PC-9 (cell line): ENCODE data around the gene GORAB.

ENCODE experiments used
- CTCF ChIP-seq: fragments of 200-600 bp; sonication (generic); conservative IDR thresholded peaks from 2 replicates; pipeline ENCODE4 v1.6.1; 2017; ENCODE audit warnings: mixed run types, antibody characterized with exemption, mild to moderate bottlenecking, moderate library complexity
- EZH2 ChIP-seq: fragments of 200-600 bp; sonication (generic); IDR thresholded peaks from 2 replicates; pipeline ENCODE4 v1.8.0; 2017; ENCODE audit warnings: antibody characterized with exemption, low read depth

GRCh38 chr1:170596701-170597100 is 64.7 kb downstream of the GORAB start:
- TF ChIP-seq CTCF (no peak), EZH2 (no peak)
